COLO829 (cell line): ENCODE data around the gene TRIM10.
"Not testable (repeated sequence)": the region's sequence is repeated elsewhere in the genome, so short reads cannot be mapped to it uniquely, and the experiment has no call there.

Source experiments
- DNase-seq: peaks from one replicate; pipeline ENCODE4 v3.0.0; 2012; ENCODE audit warnings: low spot score

The TRIM10 gene

DNA sequence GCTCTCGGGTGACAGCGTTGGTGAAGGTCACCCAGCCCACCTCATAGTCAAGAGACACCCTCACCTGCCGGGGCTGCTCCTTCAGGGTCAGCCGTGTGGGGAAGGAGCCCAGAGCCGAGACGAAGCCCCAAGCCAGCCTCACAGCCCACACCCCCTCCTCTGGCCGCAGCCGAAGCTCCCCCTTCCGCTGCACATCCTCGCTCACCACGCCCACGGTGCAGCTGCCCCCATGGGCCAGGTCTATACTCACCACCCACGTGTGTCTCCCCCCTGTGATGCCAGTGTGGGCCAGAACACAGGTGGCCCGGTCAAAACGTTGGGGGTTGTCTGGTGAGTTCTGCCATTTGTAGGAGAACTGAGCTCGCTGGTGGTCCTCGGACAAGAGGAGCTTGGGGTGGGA lies 7.0 kb downstream of the TRIM10 start:
- no peak for DNase-seq

DNA sequence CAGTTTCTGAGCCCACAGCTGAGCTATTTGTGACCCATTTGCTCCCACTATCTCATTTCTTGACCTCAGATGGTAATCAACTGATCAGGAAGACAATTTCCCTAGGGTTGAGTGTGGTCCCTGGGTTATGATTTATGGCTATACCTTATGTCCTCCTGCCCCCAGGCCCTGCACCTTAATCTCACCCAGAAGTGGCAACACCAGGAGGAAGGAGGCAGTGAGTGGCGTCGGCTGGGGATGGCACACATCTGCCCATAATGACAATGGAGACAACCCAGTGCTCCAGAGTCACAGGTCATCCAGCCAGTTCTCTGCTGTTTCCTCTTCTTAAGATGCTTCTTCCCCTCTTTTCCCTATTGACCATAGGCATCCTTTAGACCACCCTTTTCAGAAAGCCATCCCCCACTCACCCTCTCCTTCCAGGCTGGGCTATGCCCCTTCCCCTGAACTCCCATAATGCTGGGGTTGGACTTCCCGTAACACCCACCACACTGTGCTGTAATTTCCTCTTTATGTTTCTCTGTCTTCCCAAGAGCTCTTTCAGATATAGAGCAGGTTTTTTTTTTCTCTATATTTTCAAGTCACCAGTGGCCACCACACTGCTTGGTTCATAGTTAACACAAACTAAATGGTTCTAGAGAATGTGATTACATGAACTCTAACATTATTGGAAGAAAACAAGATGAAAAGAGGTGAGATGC lies 8.0 kb downstream of the TRIM10 start:
- DNase-seq = no peak

DNA sequence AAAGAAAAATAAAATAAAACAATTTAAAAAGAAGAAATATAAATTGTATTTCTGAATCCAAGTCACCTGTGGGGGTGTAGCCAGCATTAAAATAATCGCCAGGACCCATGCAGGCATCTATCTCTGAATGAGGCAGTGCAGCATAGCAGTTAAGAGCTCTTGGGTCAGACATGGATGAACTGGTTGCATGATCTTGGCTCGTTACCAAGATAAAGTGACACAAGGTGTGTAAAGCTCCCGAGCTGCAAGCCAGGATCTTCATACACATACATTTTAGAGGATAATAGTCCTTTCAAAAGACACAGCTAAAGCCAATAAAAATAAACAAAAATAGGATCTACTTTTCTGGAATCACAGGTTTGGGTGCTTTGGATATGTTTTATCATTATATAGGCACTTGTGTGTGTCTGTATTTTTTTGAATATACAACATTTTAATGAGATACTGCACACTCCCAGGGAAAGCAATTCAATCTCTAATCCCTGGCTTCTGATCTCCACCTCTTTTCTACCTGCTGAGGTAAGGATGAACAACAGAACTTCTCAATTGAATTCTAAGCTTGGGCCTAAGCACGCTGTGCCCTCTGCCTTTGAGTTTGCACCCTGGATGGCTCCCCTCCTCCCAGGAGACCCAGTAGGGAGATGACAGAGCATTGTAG lies 8.9 kb downstream of the TRIM10 start:
- no peak for DNase-seq

DNA sequence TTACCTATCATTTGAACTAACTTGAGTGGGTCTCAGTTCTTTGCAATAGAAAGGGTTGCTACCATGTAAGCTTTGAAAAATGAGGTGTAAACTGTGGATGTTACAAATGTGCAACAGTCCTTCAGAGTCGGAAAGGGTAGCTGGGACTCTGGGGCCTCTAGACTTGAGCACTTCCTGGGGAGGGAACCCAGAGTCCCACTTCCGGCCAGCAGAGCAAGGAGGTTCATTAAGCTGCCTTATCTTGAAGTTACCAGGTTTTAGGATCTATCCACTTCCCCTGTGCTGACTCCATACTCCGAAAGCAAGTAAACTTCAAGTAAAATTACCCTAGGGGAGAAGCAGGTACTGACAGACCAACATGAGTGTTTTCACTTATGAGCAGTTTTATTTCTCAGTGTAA lies 9.4 kb downstream of the TRIM10 start:
- no peak for DNase-seq

DNA sequence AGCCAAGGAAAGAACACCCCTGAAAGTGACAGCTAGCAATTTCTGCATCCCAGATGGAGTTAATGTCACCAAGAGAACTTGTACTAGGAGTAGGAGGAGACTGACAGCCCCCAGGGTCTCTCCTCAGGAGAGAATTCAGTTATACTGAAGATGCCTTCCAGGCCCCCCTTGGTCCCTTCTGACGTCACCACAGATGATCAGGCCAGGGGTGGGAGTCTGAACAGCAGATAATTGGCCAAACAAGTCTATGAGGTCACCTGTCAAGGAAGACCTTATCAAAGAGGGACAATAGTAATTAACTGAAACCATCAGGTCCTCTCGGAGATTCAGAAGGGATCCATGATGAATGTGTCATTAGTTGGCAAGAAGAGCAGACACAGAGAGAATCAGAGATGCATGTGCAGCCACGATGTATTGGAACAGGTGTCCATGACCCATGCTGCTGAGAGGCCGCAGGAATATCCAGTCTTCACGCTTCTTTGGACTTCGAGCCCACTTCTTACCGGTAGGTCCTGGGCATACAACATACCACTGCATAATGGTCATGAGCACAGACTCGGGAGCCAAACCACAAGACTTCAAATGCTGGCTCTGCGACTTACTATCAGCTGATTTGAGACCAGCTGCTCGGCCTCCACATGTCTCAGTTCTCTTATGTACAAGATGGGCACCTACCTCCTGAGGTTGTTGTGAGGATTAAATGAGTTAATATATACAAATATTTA lies 10.2 kb downstream of the TRIM10 start:
- no peak for DNase-seq

DNA sequence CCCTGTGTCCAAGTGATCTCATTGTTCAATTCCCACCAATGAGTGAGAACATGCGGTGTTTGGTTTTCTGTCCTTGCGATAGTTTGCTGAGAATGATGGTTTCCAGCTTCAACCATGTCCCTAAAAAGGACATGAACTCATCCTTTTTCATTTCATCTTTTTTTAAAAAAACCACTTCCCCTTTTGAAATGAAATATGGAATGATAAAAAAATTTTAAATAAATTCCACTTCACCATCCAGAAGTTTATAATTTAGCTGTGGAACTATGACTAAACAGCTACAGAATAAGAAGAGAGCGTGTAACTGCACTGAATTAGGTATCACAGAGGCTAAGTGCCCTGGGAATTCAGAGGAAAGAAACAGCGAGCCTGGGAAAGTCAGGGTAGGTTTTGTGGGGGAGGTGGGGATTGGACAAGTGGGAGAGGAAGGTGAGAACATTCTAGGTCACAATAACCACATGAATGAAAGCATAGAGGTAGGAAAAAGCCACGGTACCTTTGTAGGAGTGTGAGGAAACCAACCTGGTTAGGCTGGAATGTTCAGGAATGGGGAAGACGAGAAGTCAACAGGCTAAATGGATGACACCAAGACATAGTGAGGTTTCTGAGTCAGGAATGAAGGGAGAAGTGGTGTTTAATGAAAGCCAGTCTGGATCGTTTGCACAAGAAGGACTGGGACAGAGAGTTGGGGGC lies 11.0 kb downstream of the TRIM10 start:
- no peak for DNase-seq

DNA sequence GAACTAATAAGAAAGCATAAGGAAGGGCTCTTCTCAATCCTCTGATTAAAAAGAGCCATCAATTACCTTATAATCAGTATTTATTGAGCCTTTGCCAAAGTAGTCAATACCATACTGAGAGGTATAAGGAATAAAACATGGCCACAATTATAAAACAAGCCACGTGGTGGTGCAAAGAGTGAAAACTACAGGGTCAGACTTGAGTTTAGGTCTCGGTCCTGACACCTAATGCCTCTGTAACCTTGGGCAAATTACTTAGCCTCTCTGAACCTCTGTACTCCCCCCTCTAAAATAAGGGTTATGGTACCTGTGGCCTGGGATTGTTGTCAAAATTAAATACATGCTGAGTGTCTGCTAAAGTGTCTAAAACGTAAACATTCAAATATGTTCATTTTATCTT lies 11.8 kb downstream of the TRIM10 start:
- no peak for DNase-seq

DNA sequence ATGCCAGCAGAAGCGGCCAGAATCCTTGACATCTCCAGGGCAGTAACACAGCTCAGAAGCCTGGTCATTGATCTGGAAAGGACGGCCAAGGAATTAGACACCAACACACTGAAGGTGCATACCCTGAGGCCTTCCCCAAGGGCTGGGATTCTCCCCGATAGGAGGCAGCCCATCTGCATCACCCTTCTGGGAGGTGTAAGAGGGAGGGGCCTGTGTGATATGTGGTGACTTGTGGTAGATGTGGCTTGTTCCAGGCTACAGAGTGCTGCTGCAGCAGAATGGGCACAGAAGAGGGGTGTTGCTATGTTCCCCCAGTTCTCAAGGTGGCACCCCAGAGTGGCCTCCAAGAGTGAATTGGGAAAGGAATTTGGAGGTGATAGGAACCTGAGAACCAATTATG lies 13.9 kb downstream of the TRIM10 start:
- no peak for DNase-seq

DNA sequence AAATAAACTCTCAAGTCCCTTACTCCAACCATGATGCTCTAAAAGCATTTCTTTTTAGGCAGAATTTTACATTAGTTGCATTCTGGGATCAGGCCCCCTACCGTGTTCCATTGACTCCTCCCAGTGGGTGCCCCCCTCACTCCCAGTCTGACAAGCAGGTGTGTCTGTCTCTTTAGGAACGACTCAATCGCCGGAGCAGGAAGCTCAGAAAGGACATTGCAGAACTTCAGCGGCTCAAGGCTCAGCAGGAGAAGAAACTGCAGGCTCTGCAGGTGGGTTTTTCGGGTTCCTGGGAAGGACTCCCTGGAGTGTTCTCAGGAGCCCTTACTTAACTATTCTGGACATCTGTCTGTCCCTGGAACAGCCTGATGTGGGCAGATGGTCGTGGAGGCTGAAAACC lies 15.2 kb downstream of the TRIM10 start:
- DNase-seq = no peak

DNA sequence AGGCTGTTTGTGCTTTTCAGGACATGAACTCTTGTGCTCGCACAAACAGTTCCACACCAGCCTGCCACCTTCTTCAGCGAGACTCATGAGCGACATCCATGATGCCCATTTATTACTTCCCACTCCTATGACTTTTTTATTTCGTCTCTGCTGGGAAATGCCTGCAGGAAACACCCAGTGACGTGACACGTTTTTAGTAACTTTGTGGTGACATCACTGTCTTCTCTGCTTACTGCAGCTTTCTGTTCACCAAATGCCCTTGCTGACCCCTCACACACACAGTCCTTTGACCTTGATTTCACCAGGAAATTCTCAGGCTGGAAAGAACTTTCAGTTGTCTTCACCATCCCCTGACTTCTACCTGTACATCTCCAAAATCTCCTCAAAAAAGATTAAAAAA lies 16.2 kb downstream of the TRIM10 start:
- DNase-seq = no peak

DNA sequence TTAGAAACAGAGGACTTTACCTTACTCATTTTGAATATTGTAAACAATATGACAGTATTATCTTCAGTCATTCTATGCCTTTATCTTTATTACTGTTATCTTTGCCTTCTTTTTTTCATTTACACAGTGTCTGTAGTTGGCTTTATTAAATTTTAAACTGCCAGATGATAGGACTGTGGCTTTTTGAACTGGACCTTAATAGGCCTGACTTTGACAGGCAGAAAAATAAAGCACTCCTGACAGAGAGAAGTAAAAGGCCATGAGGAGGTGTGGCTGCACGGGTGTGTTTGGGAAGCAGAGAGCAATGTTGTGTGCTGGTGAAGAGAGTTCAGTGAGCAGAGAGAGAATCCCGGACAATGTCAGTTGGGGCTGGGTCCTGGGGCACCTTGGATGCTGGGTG lies 17.2 kb downstream of the TRIM10 start:
- no peak for DNase-seq

DNA sequence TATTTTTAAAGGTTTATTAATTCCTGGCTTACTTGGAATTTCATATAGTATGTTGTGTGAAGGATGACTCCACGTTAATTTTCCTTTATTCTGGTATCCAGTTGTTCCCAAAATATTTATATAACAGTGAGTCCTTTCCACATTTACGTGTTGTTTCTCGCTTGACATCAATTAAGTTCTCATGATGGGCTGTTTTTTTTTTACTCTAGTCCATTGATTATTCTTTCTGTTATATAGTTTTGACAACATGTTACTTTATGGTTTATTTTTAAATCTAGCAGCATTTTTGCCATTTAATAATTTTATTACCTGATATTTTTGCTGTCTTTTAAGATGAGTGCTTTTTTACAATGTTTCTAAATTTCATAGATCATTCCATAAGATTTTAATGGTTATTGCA lies 18.3 kb downstream of the TRIM10 start:
- no peak for DNase-seq

DNA sequence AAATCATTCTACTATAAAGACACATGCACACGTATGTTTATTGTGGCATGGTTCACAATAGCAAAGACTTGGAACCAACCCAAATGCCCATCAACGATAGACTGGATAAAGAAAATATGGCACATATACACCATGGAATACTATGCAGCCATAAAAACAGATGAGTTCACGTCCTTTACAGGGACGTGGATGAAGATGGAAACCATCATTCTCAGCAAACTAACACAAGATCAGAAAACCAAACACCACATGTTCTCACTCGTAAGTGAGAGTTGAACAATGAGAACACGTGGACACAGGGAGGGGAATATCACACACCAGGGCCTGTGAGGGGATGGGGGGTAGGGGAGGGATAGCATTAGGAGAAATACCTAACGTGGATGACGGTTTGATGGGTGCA lies 20.8 kb downstream of the TRIM10 start:
- DNase-seq = not testable (repeated sequence)

DNA sequence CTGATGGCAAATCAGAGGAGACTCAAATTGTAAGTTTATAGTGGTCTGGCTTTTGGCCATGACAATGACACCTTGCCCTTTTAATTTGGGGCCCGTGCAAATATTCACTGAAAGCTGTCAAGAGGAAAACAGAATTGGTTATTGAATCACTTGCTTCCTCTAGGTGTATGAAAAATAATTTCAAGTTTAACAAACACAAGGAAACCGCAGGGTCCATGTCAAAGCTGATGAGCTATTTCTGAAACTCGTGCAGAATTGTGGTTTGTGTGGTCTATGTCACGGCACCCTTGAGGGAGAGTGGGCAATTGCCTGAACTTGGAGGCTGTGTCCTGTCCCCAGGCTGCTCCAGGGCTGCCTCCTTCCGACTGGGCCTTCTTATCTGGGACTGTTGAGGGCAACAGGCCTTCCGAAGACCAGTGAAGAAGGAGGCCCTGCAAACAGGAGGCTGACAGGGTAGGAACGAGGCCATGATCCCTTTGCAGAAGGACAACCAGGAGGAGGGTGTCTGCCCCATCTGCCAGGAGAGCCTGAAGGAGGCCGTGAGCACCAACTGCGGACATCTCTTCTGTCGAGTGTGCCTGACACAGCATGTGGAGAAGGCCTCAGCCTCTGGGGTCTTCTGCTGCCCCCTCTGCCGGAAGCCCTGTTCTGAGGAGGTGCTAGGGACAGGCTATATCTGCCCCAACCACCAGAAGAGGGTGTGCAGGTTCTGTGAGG lies 24.3 kb downstream of the TRIM10 start:
- no peak for DNase-seq

DNA sequence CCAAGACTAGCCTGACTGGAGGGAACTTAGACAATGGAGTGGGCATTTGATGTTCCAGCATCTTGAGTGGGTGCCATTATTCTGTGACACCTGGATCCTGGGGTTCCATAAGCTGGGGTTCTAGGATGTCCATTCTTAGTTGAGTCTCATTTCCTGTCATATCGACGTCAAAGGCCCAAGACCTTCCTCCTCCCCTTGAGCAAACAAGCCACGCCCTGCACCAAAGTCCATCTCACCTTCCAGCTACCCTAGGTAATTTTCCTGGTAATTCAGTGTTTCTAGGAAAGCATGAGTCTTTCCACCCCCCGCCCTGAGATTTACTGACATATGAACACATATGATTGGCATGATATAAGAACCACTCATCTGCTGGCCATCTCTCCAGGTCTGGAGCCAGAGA lies 25.3 kb downstream of the TRIM10 start, which contains the start of gene TRIM40:
TRIM40 (plus strand) TSS at position 384 of the 400 bp plus-strand sequence. CDS start 897 bp downstream, outside the sequence.
- DNase-seq = no peak

DNA sequence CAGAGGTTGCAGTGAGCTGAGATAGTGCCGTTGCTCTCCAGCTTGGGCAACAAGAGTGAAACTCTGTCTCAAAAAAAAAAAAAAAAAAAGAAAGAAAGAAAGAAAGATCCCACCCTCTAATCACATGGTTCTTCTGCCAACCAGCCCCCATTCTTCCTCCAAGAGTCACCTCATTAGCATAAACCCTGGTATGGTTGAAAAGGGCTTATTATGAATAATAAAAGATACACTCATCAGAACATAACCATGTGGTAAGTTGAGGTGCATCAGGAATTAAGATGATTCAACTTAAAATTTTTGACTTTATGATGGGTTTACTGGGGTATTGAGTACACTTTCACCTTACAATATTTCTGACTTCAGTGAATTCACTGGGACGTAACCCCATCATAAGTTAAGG lies 25.9 kb downstream of the TRIM10 start:
- no peak for DNase-seq

DNA sequence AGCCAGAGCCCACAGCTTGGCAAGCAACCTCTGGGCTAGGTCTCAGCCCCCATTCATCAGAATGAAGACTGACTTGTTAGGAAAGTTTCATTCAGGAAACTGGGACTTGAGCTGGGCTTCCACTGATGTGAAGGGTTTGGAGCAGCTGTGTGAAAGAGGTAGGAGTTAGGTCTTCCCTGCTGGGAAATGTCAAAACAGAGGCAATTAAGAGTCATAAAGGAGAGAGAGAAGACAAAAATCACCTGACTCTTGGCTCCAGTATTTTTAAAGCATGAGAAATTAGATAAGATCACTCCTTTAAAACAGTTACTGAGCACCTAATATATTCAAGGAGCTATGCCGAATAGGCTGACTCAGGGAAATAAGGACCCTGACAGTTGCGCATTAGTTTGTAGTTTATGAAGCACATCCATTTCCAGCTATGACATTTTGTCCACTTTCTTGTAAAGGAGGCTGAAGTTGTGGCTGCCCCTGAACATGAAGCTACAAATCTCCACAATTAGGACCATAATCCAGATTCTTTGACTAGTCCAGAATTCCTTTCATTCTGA lies 29.0 kb downstream of the TRIM10 start:
- no peak for DNase-seq

DNA sequence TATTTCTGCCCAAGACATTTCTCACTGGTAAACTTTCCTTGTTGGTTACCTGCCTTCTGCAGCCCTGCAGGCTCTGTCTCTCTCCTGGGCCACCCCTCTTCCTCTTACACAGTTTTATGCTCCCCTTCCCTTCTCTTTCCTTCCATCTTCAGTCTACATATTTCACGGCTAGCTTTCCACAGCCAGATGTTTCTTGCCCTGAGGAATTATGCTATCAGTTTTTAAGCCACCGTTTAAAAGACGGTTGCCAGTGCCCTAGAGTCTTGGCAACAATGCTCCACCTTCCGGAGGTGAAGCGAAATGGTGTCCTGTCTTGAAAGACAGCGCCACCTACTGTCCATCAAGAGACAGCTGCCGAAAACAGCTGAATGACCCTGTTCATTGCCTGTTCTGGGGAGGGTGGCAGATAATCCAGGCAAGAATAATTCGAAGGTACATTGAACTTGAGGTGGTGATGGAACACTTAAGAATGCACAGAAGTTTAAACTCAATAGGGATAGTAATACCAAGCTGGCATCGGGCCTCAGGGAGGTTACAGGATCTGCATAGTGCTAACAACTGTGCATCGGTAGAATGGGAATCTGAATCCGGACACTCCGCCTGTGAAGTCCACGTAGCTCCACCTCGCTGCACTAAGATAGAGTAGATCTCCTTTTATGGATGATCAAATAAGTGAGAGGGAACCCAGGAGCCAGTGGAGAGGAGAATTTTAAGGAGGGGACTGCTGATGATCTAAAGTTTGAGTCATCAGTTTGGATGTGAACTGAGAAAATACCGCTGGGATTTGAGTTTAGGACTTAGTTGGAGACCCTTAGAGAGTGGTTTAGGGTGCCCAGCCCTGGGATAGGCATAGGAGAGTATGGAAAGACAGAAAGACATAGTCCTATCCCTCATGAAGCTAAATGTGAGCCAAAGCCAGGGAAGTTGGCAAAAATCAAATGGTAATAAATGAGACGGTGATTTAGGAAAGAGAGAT lies 29.8 kb downstream of the TRIM10 start:
- DNase-seq = peak; percentile 94

DNA sequence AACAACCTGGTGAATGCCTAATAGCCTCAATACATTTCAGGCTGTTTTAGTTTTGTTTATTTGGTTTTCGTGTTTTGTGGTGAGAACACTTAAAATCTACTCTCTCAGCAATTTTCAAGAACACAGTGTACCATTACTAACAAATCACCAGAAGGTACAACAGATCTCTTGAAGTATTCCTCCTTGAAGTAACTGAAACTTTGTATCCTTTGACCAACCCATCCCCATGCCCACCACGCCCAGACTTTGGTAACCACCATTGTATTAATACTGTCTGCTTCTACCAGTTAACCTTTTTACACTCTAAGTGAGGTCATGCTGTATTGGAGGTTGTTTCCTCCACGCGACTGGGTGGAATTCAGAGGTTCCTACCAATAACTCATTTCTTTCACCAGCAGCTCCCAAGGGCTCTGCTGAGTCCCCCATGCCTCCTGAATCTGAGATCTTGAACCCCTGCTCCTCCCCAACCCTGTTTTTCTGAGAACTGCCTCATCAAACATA lies 30.8 kb downstream of the TRIM10 start:
- DNase-seq = no peak
